ENCODE results near the gene PPP1R13B. TPM values are rescaled to one million over a fixed set of nuclear protein-coding genes. Genes with fewer than 3 reads are reported as not detected.
"Not testable (repeated sequence)": the region's sequence is repeated elsewhere in the genome, so short reads cannot be mapped to it uniquely, and the experiment has no call there.

The PPP1R13B gene, protein sequence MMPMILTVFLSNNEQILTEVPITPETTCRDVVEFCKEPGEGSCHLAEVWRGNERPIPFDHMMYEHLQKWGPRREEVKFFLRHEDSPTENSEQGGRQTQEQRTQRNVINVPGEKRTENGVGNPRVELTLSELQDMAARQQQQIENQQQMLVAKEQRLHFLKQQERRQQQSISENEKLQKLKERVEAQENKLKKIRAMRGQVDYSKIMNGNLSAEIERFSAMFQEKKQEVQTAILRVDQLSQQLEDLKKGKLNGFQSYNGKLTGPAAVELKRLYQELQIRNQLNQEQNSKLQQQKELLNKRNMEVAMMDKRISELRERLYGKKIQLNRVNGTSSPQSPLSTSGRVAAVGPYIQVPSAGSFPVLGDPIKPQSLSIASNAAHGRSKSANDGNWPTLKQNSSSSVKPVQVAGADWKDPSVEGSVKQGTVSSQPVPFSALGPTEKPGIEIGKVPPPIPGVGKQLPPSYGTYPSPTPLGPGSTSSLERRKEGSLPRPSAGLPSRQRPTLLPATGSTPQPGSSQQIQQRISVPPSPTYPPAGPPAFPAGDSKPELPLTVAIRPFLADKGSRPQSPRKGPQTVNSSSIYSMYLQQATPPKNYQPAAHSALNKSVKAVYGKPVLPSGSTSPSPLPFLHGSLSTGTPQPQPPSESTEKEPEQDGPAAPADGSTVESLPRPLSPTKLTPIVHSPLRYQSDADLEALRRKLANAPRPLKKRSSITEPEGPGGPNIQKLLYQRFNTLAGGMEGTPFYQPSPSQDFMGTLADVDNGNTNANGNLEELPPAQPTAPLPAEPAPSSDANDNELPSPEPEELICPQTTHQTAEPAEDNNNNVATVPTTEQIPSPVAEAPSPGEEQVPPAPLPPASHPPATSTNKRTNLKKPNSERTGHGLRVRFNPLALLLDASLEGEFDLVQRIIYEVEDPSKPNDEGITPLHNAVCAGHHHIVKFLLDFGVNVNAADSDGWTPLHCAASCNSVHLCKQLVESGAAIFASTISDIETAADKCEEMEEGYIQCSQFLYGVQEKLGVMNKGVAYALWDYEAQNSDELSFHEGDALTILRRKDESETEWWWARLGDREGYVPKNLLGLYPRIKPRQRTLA
- 10 to 100 TPM; 10.0 to 10.4 TPM for total RNA-seq

DNA sequence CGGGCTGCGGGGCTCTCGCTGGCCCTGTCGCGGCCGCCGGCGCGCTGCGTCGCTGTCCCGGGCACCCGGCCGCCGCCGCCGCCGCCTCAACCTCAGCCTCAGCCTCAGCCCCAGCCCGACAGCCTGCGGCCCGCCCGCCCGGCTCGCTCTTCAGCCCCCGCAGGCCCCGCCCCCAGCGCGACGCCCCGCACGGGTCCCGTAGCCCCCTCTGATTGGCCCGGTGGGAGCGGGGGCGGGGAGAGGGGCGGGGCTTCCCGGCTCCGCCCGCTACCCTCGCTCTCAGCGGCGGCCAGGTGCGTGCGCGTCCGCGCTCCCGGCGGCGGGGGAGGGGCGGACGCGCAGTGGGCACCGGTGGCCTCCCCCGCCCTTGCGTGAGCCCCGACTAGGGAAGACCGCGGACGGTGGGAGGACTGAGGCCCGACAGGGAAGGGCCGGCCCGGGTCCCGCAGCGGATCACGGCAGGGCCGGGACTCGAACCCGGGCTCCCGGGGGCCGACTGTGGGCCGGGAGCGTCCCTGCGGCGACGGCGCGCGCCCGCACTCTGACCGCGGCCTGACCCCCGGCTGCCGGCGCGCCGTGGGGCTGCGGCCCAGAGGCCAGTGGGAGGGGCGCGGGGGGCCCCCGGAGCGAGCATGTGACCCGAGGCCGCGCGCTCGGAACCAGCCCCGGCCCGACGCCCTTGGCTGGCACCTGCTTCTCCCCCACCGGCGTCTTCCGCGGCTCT is at the start of gene PPP1R13B:
Gene PPP1R13B (minus strand): TSS at position 125 of the 724 bp plus-strand sequence. CDS start 268 bp downstream, outside the sequence.
- Mint-ChIP-seq H3K36me3 (ENCODE audit: low read depth) (peaks cover 7% of the 10 kb centered on the region), H3K27ac (peak within 1 kb of the TSS; percentile 4), H3K27me3 (no peaks in the 10 kb centered on the region), H3K4me1 (no peaks in the 10 kb centered on the region), H3K4me3 (peak within 1 kb of the TSS; percentile 87), H3K9me3 (no peaks in the 10 kb centered on the region)
- peak; percentile 97 for ATAC-seq (replicated peaks)

DNA sequence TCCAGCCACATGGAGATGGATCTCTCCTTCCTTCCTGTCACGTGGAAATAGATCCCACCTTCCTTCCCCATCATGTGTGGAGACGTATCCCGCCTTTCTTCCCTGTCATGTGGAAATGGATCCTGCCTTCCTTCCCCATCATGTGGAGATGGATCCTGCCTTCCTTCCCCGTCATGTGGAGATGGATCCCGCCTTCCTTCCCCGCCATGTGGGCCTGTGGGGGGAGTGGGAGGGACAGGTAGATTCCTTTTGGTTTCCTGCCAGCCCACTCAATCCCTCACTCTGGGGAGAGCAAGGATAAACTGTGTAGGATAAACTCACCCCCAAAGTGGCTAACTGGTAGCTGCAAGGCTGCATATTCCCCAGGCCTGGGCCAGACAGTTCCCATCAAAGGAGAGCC is 49.2 kb upstream of the PPP1R13B start:
- H3K27me3 Mint-ChIP-seq = no peaks in the 10 kb centered on the region
- H3K4me1 Mint-ChIP-seq = no peaks in the 10 kb centered on the region
- H3K27ac Mint-ChIP-seq = no peak overlapping the region
- no peaks in the 10 kb centered on the region for H3K9me3 Mint-ChIP-seq
- H3K4me3 Mint-ChIP-seq = no peak overlapping the region
- no peak for ATAC-seq (replicated peaks)
- H3K36me3 Mint-ChIP-seq (ENCODE audit: low read depth) = no peaks in the 10 kb centered on the region

DNA sequence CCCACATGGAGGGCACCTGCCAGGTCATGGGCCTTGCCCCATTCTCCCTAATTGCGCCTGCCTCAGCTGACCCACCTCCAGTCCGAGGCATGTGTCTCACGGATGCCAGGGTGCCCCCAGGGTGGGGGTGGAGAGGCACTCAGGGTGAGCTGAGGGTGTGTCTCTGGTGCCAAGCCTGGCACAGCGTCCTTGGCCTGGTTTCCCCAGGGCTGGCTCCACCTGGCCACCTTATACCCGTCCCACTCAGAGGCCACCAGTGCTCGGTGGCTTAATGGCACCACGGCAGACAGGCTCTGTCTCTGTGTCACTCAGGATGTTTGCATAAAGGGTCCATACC is 47.3 kb upstream of the PPP1R13B start:
- Mint-ChIP-seq H3K4me3 (no peak overlapping the region), H3K4me1 (no peaks in the 10 kb centered on the region), H3K9me3 (no peaks in the 10 kb centered on the region), H3K27ac (no peak overlapping the region), H3K36me3 (ENCODE audit: low read depth) (no peaks in the 10 kb centered on the region), H3K27me3 (no peaks in the 10 kb centered on the region)
- no peak for ATAC-seq (replicated peaks)

DNA sequence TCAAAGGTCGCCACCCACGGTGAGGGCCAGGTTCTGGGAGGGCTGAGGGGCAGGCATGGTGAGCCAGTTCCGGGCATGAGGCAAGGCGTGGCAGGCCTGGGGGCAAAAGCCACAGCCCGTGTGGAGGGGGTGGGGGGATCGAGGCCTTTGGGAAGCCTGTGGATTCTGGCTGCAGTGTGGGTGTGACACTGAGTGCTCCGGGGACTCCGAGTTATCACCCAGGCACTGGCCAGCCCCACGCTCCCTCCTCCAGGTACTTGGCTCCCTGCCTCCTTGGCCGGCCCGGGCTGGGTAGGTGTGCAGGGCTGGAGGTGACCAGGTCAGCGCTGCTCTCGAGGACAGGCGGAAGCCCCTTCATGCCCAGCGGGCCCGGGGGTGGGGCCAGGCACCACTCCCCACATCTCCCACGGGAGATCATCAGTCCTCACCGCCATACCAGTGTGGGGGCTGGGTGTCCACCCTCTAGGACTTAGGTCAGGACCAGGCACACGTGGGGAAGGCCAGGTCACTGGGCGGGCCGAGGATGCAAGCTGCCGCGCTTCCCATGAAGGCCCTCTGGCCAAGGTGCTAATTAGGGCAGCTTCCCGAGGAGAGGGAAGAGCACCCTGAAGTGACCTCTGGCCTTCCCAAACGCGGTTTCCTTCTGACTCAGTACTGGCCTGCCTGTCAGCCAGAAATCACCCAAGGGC is 46.8 kb upstream of the PPP1R13B start:
- H3K9me3 Mint-ChIP-seq = no peaks in the 10 kb centered on the region
- no peaks in the 10 kb centered on the region for H3K4me1 Mint-ChIP-seq
- no peak overlapping the region for H3K4me3 Mint-ChIP-seq
- no peaks in the 10 kb centered on the region for H3K36me3 Mint-ChIP-seq (ENCODE audit: low read depth)
- no peaks in the 10 kb centered on the region for H3K27me3 Mint-ChIP-seq
- no peak overlapping the region for H3K27ac Mint-ChIP-seq
- no peak for ATAC-seq (replicated peaks)

DNA sequence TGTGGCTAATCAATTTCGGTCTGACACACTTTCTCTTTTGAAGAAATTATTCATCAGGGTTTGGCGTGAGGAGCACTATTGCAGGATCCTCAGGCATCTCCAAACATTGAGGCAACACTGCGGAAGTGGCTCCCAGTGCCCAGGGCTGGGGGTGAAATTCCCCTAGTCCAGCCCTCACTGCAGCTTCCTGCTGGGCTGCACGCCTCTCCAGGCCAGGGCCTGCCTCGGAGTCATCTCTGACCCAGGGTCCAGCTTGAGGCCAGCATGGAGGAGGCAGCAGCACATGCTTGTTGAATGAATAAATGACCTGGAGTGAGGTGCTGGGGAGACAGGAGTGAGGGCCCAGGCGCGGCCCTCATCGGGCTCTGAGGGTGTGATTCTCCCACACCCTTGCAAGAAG is 44.9 kb upstream of the PPP1R13B start:
- H3K9me3 Mint-ChIP-seq = no peaks in the 10 kb centered on the region
- no peaks in the 10 kb centered on the region for H3K27me3 Mint-ChIP-seq
- no peaks in the 10 kb centered on the region for H3K36me3 Mint-ChIP-seq (ENCODE audit: low read depth)
- no peaks in the 10 kb centered on the region for H3K4me1 Mint-ChIP-seq
- no peak overlapping the region for H3K4me3 Mint-ChIP-seq
- ATAC-seq (replicated peaks) = no peak
- H3K27ac Mint-ChIP-seq = no peak overlapping the region

DNA sequence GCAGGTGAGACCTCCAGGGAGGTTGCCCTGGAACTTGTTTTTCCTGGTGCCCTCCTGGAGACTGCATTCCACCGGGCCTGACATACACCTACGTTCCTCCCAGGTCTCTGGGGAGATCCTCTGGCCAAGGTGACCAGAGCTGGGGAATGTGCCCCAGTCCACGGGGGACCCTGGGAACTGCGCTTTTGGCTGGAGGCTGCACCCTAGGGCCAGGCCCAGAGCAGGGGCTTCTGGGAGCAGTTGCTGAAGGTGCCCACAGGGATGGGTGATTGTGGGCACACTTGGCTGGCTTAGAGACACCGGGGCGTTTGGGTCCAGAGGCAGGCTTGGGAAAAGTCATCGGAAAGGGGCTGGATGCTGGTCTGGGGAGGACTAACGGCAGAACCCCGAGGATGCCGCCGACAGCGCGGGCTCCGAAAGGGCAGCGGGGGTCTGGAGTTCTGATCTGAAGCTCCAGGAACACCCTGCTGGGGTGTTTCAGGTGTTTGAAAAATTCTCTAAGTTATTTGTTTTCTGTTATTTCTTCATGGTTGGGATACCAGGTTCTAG is 44.4 kb upstream of the PPP1R13B start:
- H3K9me3 Mint-ChIP-seq = no peaks in the 10 kb centered on the region
- ATAC-seq (replicated peaks) = no peak

DNA sequence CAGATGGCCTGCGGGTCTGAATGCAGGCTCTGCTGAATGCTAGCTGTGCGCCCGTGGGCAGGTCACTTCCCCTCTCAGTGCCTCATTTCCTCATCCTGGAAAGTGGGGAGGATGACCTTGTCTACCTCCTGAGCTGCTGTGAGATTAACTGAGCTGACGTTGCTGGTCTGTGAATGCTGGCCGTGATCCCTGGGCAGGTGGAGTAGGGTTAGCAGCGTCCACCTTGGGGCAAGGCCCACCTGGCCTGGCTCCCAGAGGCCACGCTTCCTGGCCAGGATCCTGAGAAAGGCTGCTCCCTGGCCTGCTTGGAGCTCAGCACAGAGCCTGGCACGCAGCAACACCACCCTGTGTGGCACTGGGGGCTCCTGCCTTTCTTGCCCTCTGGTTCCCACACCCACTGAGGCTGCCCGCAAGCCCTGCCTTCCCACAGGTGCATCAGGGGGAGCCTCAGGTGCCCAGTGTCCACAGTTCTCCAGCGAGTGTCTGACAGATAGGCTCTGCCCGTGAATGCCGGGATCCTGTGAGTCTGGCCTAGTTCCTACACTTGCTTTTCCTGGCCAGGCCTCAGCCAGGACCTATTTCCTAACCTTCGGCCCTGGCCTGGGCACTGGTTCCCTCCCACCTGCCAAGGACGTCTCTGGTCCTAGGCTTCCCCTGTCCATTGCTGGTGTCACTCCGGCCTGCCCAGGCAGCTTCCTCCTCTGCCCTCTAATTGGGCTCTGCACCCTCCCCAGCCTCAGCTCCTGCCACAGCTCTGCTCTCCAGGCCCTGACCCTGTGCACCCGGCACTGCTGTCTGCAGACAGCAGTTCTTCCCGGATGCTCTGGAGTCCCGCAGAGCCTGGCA is 43.7 kb upstream of the PPP1R13B start:
- H3K4me3 Mint-ChIP-seq = no peak overlapping the region
- ATAC-seq (replicated peaks) = no peak
- no peaks in the 10 kb centered on the region for H3K36me3 Mint-ChIP-seq (ENCODE audit: low read depth)
- H3K27ac Mint-ChIP-seq = no peak overlapping the region
- no peaks in the 10 kb centered on the region for H3K9me3 Mint-ChIP-seq
- no peaks in the 10 kb centered on the region for H3K4me1 Mint-ChIP-seq
- no peaks in the 10 kb centered on the region for H3K27me3 Mint-ChIP-seq

More for the DNA sequence above, 44.4 kb upstream of the PPP1R13B start:
- no peak overlapping the region for H3K4me3 Mint-ChIP-seq
- H3K27me3 Mint-ChIP-seq = no peaks in the 10 kb centered on the region
- H3K4me1 Mint-ChIP-seq = no peaks in the 10 kb centered on the region
- H3K27ac Mint-ChIP-seq = no peak overlapping the region
- no peaks in the 10 kb centered on the region for H3K36me3 Mint-ChIP-seq (ENCODE audit: low read depth)

DNA sequence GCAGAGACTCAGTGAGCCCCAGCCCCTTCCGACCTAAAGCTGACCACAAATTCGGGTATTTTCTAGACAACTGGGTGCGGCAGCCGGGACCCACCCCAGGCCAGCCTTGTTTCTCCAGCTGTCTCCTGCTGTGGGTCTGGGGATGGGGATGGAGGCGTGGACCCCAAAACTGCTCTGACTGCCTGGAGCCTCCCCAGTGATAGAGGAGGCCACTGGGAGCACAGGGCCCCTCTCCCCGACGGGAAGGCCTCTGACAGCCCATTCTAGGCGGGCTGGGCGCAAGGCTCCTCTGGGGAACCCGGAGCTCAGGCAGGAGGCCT is 42.6 kb upstream of the PPP1R13B start:
- no peak for ATAC-seq (replicated peaks)
- H3K27ac Mint-ChIP-seq = no peak overlapping the region
- H3K4me1 Mint-ChIP-seq = no peaks in the 10 kb centered on the region
- H3K27me3 Mint-ChIP-seq = no peaks in the 10 kb centered on the region
- no peaks in the 10 kb centered on the region for H3K9me3 Mint-ChIP-seq
- no peak overlapping the region for H3K4me3 Mint-ChIP-seq
- no peaks in the 10 kb centered on the region for H3K36me3 Mint-ChIP-seq (ENCODE audit: low read depth)

DNA sequence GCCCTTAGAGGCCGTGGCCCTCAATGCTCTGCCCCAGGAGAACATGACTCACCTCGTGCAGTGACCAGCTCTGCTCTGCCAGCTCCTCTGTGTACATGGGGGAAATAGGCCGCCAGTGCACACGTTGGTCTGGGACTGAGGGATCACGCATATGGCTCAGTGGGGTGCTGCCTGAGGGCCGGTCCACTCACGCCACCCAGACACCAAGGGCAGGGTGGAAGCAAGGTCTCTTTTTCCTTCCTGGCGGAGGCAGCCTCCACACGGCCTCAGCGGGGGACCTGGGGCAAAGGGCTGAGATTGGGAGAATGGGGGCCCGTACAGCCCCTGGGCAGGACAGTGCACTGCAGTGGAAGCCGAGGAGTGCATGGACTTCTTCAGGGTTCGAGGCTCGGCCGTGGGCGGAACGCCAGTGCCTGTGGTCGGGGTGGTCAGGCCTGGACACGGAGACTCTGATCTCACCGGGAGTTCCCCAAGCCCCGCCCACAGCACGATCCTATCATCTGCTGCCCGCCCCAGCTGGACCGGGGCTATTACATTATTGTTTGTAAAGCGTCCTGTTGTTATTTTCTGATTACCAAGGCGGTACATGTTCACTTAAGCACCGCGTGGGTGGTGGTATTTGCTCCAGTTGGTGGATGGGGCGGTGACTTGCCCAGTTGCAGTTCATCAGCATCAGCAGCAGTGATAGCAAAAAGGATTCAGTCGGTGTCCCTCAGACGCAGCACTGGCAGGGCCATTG is 42.1 kb upstream of the PPP1R13B start:
- Mint-ChIP-seq H3K36me3 (ENCODE audit: low read depth) (no peaks in the 10 kb centered on the region), H3K27me3 (no peaks in the 10 kb centered on the region), H3K27ac (no peak overlapping the region), H3K4me1 (no peaks in the 10 kb centered on the region), H3K4me3 (no peak overlapping the region), H3K9me3 (no peaks in the 10 kb centered on the region)
- no peak for ATAC-seq (replicated peaks)

DNA sequence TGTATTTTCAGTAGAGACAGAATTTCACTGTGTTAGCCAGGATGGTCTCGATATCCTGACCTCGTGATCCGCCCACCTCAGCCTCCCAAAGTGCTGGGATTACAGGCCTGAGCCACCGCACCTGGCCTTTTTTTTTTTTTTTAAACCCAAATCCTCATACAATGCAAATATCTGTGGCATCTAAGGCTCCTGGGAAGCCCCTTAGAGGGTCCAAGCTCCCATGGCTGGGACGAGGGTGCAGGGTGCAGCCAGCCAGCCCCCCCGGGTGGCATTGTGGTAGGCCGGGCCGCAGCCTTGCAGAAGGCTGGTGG is 41.6 kb upstream of the PPP1R13B start:
- H3K4me1 Mint-ChIP-seq; H3K36me3 Mint-ChIP-seq (ENCODE audit: low read depth); ATAC-seq (replicated peaks): not testable (repeated sequence)

DNA sequence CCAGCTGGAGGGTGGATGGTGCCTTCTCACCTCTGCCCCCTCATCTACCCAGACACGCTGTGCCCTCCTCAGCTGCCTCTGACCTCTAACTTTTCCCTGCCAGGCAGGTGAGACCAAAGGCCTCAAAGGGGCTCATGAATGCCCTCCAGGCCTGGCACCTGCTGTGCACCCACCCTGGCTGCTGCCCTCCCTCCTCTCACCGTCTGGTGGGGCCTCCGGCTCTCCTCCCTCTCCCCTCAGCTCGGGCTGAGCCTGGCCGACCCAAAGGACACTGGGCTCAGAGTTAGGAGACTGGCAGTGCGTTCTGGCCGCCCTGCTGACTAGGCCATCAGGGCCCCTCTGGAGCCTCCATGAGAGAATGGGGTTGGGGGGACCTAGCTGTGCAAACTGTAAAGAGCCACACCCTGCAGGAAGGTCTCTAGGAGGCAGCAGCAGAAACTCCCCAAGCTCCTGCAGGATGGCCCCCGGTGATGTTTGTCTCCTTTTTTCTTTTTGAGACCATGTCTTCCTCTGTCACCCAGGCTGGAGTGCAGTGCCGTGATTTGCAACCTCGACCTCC is 40.3 kb upstream of the PPP1R13B start:
- no peaks in the 10 kb centered on the region for H3K27me3 Mint-ChIP-seq
- ATAC-seq (replicated peaks) = no peak
- no peak overlapping the region for H3K4me3 Mint-ChIP-seq
- H3K27ac Mint-ChIP-seq = peak overlapping the region; percentile 25
- no peaks in the 10 kb centered on the region for H3K36me3 Mint-ChIP-seq (ENCODE audit: low read depth)
- no peaks in the 10 kb centered on the region for H3K4me1 Mint-ChIP-seq
- no peaks in the 10 kb centered on the region for H3K9me3 Mint-ChIP-seq

More for the DNA sequence above, 41.6 kb upstream of the PPP1R13B start:
- H3K4me3 Mint-ChIP-seq, H3K27me3 Mint-ChIP-seq, H3K27ac Mint-ChIP-seq, H3K9me3 Mint-ChIP-seq: not testable (repeated sequence)

DNA sequence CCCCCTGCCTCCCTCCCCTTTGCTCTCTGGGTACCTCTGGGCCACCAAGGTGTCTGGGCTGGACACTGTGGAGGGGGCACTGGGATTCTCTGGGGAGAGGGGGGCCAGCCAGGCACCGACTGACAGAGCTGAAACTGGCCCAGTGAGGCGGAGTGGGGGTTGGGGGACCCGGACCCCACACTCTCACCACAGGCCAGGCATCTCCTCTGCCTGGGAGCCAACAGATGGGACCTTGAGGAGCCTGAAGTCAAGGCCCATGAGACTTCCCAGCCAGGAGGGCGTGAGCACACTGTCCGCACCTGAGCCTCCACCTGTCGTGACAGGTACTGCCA is 39.8 kb upstream of the PPP1R13B start:
- no peaks in the 10 kb centered on the region for H3K36me3 Mint-ChIP-seq (ENCODE audit: low read depth)
- ATAC-seq (replicated peaks) = no peak
- no peaks in the 10 kb centered on the region for H3K4me1 Mint-ChIP-seq
- no peak overlapping the region for H3K4me3 Mint-ChIP-seq
- H3K9me3 Mint-ChIP-seq = no peaks in the 10 kb centered on the region
- H3K27ac Mint-ChIP-seq = no peak overlapping the region
- no peaks in the 10 kb centered on the region for H3K27me3 Mint-ChIP-seq

Data from activated T-helper 17 cell treated with anti-CD3 and anti-CD28 coated beads, Interleukin-2, amount 50 U/mL, for 72 hours (primary cell).